PFSK-1 (cell line): ENCODE data around the gene BCAS1.

ENCODE experiments used
- FOXP2 ChIP-seq: optimal IDR thresholded peaks from 2 replicates; pipeline ENCODE3; 2011; ENCODE audit warnings: borderline replicate concordance, control low read depth, inconsistent platforms; ENCODE audit not compliant: insufficient read depth; ENCODE audit errors: extremely low read length, extremely low read depth
- POLR2AphosphoS5 ChIP-seq: IDR thresholded peaks from 2 replicates; pipeline ENCODE4 v1.6.1; 2012; ENCODE audit warnings: low read depth, mild to moderate bottlenecking, control low read depth, low read length, moderate library complexity
- SIN3A ChIP-seq: IDR thresholded peaks from 2 replicates; pipeline ENCODE4 v1.6.1; 2012; ENCODE audit warnings: mild to moderate bottlenecking, low read length, moderate library complexity, borderline replicate concordance; ENCODE audit not compliant: insufficient read depth
- TAF1 ChIP-seq: IDR thresholded peaks from 2 replicates; pipeline ENCODE4 v1.6.1; 2012; ENCODE audit warnings: low read length, control low read depth, borderline replicate concordance; ENCODE audit not compliant: insufficient read depth
- TF ChIP-seq, protein P1 (sequence below), 2 experiments: IDR thresholded peaks; 2 replicates each; pipeline versions ENCODE4 v1.6.1 to v1.8.0; 2011 to 2012; ENCODE audit warnings: low read depth in 2 of 2, low read length in 2 of 2, control low read depth in 1 of 2, inconsistent platforms in 1 of 2, mild to moderate bottlenecking in 1 of 2, moderate library complexity in 1 of 2; ENCODE audit not compliant: insufficient read depth in 1 of 2

DNA sequence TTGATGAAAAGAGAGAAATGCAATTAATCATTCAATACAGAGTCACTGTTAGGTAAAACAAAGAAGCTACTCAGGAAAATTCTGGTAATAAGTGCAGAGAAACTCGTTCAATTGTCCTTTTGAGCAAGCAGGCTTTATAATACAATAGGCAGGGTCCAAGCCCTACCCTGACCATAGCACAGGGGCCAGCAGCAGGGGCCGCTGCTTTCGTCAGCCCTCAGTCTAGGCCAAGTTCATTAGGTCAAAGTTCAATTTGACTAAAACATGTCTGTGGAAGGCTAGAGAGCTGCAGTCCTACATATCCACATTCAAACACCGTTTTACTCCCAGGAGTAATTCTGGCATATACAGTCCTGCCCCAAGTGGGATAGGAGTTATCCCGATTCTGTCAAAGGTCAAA lies 94.6 kb downstream of the BCAS1 start:
- TF ChIP-seq FOXP2 (no peak), POLR2AphosphoS5 (no peak), TAF1 (no peak), SIN3A (no peak)
- TF ChIP-seq, protein P1, sequence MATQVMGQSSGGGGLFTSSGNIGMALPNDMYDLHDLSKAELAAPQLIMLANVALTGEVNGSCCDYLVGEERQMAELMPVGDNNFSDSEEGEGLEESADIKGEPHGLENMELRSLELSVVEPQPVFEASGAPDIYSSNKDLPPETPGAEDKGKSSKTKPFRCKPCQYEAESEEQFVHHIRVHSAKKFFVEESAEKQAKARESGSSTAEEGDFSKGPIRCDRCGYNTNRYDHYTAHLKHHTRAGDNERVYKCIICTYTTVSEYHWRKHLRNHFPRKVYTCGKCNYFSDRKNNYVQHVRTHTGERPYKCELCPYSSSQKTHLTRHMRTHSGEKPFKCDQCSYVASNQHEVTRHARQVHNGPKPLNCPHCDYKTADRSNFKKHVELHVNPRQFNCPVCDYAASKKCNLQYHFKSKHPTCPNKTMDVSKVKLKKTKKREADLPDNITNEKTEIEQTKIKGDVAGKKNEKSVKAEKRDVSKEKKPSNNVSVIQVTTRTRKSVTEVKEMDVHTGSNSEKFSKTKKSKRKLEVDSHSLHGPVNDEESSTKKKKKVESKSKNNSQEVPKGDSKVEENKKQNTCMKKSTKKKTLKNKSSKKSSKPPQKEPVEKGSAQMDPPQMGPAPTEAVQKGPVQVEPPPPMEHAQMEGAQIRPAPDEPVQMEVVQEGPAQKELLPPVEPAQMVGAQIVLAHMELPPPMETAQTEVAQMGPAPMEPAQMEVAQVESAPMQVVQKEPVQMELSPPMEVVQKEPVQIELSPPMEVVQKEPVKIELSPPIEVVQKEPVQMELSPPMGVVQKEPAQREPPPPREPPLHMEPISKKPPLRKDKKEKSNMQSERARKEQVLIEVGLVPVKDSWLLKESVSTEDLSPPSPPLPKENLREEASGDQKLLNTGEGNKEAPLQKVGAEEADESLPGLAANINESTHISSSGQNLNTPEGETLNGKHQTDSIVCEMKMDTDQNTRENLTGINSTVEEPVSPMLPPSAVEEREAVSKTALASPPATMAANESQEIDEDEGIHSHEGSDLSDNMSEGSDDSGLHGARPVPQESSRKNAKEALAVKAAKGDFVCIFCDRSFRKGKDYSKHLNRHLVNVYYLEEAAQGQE (IDR thresholded peaks at IDR 0.05; ENCODE audit: insufficient read depth in 1 of 2, low read depth in 2 of 2, low read length in 2 of 2), result no peak
